Inflammatory macrophage treated with lipopolysaccharide for 1 hour (primary cell): Measurements from ENCODE around the gene CFAP97D1.
"Not testable (repeated sequence)": the region's sequence is repeated elsewhere in the genome, so short reads cannot be mapped to it uniquely, and the experiment has no call there.

Experiments used
- DNase-seq, 2 donors: peaks; one replicate each; pipeline ENCODE4 v3.0.0-alpha.2; 2020 to 2022

CFAP97D1 gene

DNA sequence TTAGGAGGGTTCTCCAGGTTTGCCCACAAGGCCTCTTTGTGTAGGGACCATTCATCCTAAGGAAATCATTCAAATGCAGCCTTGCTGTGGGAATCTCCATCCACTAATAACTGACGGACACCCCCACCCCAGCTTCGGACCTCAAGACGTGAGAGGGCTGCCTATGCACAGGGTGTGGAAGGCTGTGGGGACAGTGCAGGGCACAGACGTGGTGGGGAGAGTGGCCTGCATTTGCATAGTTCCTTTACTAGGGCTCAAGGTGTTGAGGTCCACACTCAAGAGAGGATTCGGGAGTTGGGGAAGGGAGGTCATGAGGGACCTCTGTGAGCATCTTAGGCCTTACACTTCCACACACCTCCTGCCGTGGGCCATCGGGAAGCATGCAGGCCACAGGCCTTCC, 11.3 kb upstream of the CFAP97D1 start:
- no peak for DNase-seq

GRCh38 chr17:43769426-43769825, 10.8 kb upstream of the CFAP97D1 start:
- DNase-seq = peak in 1 of 2 donors; percentile 50

GRCh38 chr17:43769859-43770258, 10.4 kb upstream of the CFAP97D1 start:
- no peak for DNase-seq

- no peak for DNase-seq
Measured at GRCh38 chr17:43770957-43771356, 9.3 kb upstream of the CFAP97D1 start.

DNA sequence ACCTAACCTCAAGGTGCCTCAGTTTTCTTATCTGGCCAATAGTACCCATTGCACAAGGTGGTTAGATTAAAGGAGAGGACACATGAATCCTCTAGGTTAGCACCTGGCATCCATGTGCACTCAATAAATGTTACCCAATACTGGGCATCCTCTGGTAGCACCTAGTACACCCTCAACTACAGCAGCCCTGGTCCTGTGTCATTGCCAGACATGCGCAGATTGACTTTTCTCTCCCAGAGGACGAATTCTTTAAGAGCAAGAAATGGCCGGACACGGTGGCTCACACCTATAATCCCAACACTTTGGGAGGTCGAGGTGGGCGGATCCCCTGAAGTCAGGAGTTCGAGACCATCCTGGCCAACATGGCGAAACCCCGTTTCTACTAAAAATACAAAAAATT, 8.8 kb upstream of the CFAP97D1 start:
- DNase-seq = no peak

GRCh38 chr17:43772877-43773648, 7.2 kb upstream of the CFAP97D1 start:
- DNase-seq = peak; percentile 46 to 55

DNA sequence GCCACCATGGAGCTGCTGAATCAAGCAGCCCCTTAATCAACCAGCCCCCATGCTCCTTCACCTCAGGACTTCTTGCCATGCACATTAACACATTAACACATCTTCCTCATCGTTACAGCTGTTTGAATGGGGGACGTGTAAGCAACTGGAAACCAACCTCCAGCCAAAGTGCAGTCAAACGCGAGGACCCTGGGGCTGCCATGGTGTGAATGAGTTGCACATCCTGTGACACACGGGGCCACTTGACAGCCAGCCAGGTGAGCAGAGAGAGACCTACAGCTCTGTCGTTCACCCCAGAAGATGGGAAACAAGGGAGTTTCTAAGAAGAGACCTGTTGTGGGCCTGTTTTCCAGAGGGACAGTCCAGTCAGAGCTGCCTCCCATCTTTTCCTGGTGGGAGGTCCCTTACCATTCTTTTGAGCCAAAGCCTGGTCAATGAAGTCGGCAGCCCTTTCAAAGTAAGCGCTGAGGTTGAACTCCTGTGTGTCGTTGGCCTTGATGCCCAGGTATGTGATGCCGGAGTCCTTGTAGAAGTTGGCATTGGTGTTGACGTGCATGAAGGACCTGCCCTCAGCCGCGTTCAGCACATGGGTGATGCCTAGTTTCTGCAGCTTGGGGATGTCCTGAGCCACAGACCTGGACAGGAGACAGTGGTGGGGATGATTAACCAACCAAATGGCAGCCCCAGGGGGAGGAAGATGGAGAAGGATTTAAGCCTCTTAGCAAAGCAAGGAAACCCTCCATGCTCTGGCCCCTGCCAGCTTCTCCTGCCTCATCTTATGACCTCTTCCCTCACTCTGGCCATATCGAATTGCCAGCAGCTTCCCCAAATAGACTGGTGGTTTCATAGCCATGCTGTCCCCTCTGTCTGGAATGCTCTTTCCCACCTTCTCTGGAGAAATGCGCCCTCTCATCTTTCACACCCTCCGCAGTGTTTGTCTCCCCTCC, 5.7 kb upstream of the CFAP97D1 start:
- DNase-seq = no peak

GRCh38 chr17:43778337-43779144, 1.7 kb upstream of the CFAP97D1 start, which contains the start of gene DUSP3:
DUSP3 (minus strand) TSS chr17:43778977; CDS start chr17:43778924, 53 bp downstream.
- DNase-seq = peak; percentile 91 to 92

DNA sequence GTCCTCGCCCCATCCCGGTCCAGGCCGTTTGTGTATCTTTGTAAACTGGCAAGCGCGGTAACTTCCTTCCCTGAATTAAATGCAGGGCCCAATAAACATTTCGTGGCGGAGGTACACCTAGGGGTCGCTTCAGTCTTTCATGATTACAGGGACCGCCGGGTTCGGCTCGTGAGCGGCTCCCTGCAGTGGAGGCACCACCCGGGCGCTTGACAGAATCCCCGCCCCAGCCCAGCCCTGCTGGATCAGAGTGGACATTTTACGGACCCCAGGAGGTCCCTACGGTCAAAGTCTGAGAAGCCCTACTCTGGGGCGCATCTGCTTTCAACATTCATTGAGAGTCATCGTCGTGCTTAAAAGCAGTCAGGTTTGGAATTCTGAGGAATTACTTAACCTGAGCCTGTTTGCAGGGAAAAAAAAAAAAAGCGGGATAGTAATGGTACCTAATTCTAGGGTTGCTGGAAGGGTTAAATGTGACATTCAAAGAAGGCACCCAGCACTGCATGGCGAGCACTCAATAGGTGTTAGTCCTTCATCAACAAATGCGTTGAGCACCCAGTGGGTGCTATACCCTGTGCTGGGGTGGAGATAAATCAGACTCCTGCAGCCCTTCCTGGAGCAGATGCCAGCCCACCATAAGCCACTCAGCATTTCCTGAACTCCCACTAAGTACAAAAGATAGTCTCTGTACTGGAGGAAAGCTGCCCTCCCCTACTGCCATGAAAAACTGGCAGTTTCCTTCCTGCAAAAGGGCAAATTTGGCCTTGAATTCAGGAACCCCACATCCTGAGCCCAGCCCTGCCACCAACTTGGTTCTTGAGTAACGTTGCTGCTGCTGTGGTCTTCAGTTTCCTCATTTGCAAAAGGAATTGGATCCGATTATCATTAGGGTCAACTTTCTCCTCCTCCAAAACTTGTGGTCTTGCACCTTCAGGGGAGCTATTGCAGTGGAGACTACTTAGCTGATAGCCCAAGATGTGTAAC, 800 bp upstream of the CFAP97D1 start:
- DNase-seq = peak; percentile 52 to 65

GRCh38 chr17:43782913-43783680, 2.9 kb downstream of the CFAP97D1 start:
- no peak for DNase-seq

- peak in 1 of 2 donors; percentile 44 for DNase-seq
Measured at GRCh38 chr17:43784068-43784467, 3.8 kb downstream of the CFAP97D1 start.

GRCh38 chr17:43784628-43785101, 4.4 kb downstream of the CFAP97D1 start:
- no peak for DNase-seq

DNA sequence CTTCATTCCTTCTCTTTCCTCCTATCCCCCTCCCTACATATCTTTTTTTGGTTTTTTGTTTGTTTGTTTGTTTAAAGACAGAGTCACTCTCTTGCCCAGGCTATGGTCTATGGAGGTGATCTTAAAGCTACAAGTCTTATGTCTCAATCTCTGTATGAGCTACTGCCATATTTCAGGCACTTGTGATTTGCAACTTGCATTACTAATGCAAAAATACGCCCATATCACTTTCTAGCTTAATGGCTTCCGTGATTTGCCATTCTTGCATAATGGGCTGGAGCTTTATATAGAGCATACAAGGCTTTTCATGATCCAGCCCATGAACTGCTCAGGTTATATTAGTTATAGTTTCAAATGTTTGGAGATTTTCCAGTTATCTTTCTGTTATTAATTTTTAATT, 7.5 kb downstream of the CFAP97D1 start:
- DNase-seq = peak; percentile 78 to 90

GRCh38 chr17:43788540-43788939, 8.3 kb downstream of the CFAP97D1 start:
- peak in 1 of 2 donors; percentile 52 for DNase-seq

DNA sequence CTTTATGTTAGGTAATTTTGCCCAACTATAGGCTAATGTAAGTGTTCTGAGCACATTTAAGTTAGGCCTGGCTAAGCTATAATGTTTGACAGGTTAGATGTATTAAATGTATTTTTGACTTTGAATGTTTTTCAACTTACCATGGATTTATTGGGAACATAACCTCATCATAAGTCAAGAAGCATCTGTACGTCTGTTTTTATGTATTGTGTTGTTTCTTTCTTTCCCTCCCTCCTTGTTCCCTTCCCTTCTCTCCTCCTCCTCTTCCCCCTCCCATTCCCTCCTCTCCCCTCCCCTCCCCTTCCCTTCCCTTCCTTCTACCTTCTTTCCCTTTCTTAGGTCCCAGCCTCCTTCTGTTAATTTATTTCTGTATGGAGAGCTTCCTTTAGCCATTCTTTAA, 9.2 kb downstream of the CFAP97D1 start:
- DNase-seq = no peak

GRCh38 chr17:43790311-43790940, 10.2 kb downstream of the CFAP97D1 start:
- no peak for DNase-seq

DNA sequence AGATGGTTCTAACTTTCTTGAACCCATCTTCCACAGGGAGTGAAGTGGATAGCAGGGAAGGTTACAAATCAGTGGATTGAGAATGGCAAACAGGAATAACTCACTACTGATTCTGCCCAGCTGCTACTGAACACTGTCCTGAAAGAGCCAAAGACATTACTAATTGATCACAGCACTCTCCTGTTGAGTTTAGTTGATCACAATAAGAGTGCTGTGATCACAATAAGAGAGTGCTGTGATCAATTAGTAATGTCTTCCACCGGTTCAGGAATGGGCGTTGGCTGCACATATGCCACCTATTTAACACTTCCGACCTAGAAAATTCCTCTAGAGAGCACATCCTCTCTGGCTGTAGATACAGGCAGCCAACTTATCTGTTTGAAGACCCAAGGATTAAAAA, 11.4 kb downstream of the CFAP97D1 start:
- DNase-seq = no peak

DNA sequence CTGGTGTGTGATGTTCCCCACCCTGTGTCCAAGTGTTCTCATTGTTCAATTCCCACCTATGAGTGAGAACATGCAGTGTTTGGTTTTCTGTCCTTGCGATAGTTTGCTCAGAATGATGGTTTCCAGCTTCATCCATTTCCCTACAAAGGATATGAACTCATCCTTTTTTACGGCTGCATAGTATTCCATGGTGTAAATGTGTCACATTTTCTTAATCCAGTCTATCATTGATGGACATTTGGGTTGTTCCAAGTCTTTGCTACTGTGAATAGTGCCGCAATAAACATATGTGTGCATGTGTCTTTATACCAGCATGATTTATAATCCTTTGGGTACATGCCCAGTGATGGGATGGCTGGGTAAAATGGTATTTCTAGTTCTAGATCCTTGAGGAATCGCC, 12.4 kb downstream of the CFAP97D1 start:
- not testable (repeated sequence) for DNase-seq

DNA sequence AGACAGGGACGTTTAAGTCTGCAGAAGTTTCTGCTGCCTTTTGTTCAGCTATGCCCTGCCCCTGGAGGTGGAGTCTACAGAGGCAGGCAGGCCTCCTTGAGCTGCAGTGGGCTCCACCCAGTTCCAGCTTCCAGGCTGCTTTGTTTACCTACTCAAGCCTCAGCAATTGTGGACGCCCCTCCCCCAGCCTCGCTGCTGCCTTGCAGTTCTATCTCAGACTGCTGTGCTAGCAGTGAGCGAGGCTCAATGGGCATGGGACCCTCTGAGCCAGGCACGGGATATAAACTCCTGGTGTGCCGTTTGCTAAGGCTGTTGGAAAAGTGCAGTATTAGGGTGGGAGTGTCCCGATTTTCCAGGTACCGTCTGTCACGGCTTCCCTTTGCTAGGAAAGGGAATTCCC, 17.8 kb downstream of the CFAP97D1 start:
- not testable (repeated sequence) for DNase-seq

- no peak for DNase-seq
Measured at GRCh38 chr17:43799047-43799446, 18.8 kb downstream of the CFAP97D1 start.
